ENCODE data around the gene UNC5C. TPM values are rescaled to one million over a fixed set of nuclear protein-coding genes. Genes with fewer than 3 reads are reported as not detected.
A peak's percentile ranks its signal among the peaks of the same experiment; 100 is the strongest.

Gene UNC5C
- total RNA-seq, 1 donor from 2014 or later, result 2.7 TPM

DNA sequence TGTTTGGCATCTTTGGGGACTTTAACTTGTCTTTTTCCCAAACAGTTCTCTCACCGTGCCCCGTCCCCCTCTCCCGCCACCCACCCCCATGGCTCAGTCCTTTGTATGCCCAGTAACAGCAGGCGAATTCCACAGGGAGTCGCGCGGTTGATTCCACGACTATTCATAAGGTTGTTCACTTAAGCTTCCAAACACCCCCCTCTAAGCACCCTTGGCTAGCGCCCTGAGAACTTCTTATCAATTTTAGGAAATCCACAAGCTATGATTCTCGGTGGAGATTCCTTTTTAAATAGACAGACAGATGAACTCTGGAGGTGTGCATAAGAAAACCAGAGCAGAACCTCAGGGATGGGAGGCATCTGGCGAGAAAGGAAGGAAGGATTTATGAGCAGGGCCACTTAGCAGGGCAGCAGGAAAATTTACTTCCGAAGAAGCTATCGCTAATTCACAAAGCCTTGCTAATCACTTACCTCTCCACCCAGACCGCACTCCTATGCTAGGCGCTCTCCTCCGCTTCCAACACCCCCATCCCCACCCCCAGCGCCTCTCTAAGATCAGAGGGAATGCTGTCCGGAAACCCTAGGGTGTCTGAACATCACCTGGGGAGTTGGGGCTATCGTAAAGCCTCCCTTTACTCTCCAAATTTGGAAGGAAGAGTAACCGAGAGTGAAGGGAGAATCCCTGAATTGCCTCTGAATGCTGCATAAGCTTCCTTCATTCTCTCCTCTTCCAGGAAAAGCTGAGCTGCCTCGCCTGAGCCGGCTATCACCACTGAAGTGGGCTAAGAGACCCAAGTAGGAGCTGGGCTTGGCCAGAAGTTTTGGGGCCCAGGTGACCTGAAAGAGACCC, 1.7 kb downstream of the UNC5C start:
- peak; percentile 32 for DNase-seq

DNA sequence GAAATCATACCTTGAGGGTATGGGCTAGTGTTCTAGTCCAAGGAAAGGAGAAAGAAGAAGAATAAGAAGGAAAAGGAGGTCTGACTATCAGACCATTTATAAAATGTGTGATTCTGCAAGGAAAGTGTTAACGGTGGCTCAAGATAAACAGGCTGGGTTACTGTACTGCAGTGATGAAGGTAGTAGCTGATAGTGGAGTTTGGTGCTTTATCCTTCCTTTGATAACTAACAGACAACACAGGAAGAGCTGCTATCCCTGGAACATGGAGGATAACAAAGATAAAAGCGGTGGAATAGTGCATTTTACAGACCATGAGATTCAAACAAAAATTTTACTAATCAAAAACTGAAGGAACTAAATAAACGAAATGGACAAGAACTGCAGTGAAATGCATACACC, 2.6 kb downstream of the UNC5C start:
- no peak for DNase-seq

DNA sequence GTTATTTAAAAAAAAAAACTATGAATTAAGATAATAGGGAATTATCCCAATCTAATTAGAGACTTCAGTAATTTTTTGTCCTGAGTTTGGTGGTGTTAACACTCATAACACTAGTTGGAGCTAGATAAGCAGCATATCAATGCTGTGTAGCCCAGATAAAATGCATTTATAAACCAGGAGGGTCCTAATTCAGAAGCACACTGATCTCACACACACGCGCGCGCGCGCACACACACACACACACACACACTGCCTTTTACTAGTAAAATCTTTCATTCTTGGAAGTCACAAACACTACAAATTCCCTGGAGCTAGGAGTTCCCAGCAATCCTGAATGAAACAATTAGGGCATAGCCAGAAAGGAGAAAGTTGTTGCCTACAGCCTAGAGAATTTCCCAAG, 3.2 kb downstream of the UNC5C start:
- no peak for DNase-seq

DNA sequence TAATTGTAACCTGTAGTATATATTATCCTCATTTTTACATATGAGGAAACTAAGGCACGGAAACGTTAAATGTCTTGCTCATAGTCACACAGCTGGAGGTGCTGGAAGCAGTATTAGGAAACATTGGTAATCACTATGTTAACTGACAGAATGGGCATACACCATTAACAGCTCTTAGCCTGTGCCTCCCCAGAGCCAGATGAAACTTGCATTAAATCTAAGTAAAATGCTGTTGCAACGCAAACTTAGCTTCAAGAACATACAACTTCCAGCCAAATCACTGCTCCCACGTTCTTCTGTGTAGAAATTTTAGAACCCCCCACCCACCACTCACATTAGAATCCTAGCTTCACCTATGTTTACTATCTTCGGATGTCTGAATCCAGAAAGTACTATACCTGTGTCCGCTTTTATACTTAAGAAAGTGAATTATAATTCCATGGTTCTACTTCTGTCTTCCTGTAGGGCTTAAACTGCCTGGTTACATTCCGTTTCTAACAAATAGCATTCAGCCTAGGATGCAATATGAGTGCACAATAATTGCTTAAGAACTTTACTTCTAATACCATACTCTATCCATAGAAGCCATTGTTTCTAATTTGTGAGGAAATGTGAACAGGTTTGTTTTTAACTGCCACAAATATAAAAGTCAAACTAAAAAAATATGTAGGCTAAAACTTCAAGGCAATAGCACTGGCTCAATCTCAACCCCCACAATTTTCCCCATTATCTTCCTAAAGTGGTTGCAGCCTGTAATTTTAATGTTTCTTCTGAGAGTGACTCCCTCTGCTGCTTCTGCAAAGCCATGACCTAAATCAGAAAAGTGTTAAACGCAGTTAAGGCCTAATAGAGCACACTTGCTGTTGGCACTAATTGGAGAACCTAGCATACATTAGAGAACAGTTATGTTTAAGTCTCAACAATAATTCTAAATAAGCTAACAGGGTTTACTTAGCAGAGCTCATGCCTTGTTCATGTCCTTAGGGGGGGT, 4.4 kb downstream of the UNC5C start:
- DNase-seq, result no peak

DNA sequence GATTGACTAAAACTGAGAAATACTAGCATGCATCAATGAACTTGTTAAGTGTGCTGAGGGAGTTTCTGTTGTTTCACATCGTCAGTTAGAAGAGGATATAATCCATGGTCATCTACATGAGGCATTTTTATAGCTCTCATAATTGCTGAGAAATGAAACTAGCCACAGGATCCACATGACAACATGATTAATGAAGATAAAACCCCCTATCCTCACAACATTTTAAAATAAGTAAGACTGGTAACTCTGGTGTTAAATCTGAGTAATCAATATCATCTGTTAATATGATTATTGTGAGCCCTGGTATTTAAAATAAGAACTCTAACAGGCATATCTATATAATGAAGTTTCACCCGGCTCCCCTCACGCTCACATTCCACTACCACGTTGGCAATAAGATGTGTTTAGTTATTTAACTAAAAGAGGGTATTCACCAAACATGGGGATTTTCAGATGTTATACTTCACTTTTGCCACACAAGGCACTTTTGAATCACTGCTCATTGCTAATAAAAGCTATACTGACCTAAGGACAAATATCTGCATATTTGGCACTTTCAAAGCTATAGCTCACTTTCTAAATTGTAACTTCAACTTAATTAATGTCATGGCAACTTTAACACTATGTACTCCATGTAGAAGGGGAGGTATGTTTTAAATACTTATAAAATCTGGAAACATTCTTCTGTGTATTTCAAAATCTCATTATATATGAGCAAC, 6.7 kb downstream of the UNC5C start:
- DNase-seq, result no peak

DNA sequence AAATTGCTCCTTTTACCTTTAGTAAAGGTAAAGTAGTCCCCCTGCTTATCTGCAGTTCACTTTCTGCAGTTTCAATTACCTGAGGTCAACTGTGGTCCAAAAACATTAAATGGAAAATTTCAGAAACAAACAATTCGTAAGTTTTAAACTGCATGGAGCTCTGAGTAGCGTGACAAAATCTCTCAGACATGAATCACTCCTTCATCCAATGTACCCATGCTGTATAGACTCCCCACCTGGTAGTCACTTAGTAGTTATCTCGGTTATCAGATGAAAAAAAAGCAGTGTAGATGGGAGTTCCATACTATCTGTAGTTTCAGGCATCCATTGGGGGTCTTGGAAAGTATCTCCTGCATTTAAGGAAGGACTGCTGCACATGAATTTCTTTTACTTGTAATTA, 7.7 kb downstream of the UNC5C start:
- DNase-seq, result no peak

DNA sequence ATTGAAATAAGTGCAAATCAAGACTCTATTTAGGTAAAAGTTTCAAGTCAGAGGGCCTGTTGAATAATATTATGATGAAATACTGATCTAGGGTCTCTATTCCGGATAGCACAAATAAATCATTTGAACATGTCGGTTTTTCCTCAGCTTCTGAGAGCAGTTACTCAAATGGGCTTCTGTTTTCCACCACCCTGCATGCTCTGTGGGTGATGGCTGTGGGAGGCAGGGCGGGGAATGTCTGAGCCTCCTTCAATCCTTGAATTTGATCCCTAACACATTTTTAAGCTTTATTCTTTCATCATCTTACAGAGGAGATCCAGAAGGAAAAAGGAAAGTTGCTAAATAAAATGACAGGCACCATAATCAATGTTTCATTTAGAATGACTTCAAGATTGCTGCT, 8.5 kb downstream of the UNC5C start:
- DNase-seq, result no peak

DNA sequence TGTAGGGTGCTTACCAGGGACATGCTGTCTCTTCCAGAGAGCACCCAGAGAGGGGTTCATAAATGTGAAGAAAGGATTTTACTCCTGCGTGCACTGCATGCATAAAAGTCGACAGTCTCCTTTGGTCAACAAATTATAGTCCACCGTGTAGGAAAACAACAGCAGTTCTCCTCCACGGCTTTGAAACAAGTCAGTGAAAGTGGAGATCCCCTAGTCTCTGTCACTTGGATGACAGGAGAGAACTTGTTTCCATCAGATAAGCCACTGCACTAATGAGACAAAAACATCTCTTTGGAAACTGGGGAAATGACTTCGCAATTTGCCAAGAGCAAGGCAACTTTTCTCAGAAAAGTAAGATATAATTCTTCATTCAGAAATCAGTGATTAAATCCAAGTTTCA, 9.7 kb downstream of the UNC5C start:
- no peak for DNase-seq

DNA sequence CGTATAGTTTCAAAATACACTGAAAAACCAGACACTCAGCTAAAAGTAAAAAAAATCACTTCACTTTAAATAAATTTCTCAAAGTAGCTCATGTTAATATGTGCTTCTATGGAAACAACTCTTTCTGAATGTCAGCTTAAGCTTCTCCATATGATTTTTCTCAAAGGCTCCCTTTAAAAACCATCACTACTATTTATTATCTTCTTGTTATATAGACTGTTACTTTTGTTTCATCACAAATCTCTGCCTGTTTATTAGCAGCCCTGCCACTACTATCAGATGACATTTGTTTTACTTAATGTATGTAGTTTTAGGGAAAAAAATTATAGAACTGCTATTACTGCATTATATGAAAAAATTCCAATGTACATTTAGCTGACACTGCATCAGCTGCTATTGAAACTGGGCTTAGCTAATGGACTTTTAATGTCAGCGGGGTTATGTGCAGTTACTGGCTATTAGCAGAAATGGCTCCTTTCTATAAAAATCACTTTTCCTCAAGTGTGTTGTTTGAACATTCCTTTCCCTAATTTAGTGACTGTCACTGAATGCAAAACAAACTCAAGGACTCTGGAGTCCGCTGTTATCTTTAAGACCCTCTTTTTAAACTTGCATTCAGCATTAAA, 10.8 kb downstream of the UNC5C start:
- no peak for DNase-seq

DNA sequence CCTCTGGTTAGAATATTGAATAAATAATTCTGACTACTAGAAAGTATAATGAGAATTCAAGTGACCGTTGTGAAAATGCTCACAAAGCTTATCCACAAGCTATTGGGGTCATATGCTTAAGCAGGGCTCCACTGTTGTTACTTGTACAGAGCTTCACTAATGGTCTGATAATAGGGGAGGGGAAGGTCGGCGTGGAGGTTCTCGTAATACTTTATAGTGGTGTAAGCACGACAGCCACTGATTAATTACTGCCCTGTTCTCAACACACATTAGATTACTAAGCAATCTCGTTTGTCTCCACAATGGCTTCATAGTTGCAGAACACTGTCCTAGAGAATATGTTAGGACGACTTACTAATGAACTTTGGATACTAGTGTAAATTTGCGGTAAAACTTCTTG, 11.6 kb downstream of the UNC5C start:
- DNase-seq, result no peak

DNA sequence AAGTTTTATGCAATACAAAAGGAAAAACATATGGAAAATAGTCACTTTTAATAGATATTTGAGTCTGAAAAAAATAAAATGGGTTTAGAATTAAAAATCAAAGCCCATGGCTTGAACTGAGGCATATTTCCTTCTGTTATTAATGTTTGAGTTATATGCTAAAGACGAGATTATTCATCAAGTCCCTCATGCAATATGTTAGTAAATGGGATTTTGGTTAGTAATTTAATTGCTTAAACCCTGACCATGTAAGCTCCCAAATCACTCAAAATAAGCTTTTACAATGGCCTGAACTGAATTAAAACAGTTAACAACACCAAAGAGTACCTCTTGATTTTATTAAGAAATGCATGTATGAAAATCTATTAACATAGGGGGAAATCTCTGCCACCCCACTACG, 12.1 kb downstream of the UNC5C start:
- DNase-seq, result no peak

DNA sequence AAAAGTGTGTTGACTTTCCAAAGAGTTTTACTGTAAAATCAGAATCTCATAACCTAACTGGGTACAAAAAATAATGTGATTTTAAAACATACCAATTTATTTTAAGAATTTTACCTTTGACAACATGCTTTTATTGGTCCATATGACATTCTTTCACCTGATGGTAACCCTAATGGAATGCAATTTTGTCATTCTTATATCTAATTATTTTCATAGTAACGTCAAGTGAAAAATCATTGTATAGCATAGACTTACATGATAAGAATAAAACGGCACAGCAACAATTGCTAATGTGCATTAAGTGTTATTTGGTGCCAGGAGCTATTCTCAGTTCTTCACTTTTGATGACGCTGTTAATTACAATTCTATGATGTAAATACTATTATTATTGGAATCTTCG, 13.6 kb downstream of the UNC5C start:
- no peak for DNase-seq

DNA sequence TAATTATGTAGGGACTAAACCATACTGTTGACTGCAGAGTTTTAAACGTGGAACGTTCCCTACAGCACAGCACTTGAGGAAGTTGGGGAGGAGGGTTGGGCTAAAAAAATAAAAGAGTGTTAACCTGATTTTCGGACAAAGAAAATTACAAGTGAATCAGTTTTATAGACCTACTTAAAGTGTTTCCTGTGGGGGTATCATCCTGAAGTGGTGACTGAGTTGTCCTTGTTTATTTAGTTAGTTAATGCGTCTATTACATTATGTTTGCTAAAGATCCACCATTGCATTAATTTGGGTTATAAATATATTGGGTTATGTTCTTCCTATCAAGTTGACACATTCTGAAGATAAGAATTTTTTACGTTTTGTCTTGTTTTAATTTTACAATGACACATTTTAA, 14.7 kb downstream of the UNC5C start:
- DNase-seq, result no peak

DNA sequence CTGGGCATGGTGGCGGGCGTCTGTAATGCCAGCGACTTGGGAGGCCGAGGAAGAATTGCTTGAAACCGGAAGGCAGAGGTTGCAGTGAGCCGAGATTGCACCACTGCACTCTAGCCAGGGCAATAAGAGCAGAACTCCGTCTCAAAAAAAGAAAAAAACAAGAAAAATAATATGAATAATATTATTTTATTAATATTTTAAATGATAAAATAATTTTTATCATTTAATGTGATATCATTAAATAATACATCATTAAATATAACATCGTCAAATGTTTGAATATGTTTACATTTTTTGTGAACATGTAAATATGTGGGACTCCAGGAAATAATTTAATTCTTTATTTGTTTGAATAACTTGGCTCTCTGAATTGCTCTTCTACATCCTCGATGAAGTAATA, 15.5 kb downstream of the UNC5C start:
- no peak for DNase-seq

DNA sequence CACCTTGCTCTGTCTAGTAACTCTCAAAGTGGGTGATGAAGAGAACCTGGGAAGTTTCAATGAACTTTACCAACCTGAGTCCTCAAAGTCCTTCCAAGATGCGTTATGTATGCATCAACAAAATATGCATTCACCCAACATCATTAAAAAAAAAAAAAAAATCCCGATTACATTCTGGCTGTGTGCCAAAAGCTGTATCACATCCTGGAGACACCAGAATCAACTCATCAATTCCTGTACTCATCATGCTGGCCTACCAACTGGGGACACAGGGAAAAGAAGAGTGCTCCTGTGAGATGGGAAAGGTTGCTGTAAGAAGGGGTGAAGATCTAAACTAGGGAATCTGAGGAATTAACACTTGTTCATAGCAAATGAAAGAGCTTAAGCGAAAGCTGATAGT, 16.5 kb downstream of the UNC5C start:
- no peak for DNase-seq

DNA sequence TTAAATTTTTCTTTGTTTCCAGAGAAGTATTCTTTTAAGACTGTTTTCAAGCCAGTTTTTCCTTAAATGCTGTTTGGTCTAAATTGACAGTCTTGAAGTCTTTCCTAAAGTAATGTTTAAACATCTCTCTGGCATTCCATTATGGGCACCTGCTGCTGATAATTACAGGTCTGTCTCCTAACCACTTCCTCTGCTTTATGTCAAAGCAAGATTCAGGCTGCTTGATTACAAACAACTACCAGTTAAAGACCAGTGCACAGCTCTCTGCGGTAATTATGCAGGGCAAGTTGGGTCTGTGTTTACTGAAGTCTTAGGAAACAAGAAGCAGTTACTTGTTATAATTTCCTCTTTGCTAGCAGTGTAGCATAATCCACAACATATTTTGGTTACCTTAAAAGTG, 17.6 kb downstream of the UNC5C start:
- no peak for DNase-seq

DNA sequence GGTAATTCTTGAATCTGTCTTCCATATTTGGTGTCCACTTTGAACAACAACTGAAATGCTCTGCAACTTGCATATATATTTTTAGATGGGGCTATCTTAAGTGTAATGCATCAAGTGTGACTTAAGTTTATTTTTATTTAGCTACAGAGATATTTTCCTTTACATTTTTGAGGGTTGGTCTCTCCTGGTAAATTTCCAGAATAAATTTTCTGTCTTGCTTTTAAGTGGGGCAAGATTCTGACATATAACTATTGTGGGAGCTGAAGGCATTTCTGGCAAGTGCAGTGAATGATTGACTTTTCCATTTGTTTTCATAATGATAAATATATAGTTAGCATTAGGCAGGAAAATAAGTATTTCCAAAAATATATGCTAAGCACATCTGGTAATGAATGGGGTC, 18.8 kb downstream of the UNC5C start:
- DNase-seq, result no peak

DNA sequence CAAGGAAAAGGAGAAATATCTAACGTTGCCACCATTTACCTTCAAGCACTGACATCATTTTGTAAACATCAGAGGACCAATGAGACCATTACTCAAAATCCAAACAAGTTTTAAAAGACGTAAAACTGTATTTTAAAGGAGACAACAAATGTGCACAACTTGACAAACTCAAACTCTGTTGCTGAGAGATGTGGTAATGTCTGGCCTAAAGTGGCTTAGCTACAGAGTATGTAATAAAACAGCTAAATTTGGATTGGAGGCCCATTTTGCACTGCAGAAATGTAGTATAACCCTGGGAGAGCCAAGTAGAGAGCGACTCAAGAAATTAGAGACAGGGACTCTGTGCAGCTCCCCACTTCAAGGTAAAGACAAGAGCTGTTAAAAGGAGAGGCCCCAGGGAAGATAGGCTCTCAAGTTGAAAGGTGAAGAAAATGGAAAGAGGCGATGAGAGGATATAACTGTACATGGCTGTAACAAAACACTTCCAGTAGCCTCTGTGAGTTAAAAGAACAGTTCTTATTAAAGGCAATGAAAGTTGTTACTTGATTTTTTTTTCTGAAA, 20.3 kb downstream of the UNC5C start:
- DNase-seq, result peak; percentile 39

DNA sequence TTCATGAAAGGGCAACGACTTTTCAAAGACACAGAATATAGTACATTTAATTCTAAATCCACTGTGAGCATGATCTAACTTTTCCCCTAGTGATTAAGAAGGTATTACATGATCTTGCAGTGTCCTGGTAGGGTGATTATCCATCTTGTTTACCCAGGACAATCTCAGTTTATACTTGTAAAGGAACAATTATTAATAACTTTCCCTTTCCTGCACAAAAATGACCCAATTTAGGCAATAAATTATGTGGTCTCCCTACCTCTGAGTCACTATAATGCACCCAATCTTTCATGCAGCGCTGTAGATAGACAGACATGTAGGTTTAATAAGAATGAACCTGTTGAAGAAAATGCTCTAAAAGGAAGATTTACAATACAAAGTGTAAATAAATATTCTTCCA, 22.7 kb downstream of the UNC5C start:
- DNase-seq, result no peak

DNA sequence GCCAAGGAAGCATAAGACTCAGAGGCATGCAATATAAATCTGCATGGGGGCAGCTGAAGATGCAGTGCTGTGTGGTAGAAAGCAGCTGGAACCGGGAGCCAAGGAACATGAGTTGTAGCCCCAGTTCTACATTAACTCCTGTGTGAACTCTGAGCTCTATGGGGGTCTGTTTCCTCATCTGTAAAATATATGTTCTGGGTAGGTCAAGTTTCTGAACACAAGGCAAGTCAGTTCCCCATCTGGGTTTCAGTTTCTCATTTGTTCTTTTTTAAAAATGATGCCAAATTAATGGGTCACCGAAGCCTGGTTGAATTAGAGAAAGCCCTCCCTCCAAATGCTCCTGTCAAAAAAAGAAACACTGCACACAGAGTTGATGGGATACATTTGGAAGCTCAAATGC, 24.0 kb downstream of the UNC5C start:
- no peak for DNase-seq

DNA sequence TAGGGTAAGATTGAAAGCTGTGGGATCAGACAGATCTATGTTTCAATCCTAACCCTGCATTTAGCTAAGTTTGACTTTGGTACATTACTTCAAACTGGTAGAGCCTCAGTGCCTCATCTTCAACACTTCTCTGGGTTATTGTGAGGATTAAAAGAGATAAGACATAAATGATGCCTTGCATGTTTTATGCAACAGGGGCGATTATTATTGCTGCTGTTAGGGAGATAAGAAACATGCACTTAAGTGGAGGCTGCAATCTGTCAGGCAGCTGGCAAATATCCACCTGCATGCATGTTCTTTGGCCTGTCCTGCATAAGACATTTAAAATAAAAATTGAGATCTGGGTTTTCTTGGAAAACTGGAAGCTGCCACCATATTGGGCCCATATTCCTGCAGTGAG, 24.6 kb downstream of the UNC5C start:
- DNase-seq, result no peak
